ENCODE results near the gene LITAF. TPM values are rescaled to one million over a fixed set of nuclear protein-coding genes. Genes with fewer than 3 reads are reported as not detected.
A peak's percentile ranks its signal among the peaks of the same experiment; 100 is the strongest.
"Not testable (repeated sequence)": the region's sequence is repeated elsewhere in the genome, so short reads cannot be mapped to it uniquely, and the experiment has no call there.

The LITAF gene
- total RNA-seq, 4 donors from 2014 or later = 32.8 to 193 (median 101) TPM

DNA sequence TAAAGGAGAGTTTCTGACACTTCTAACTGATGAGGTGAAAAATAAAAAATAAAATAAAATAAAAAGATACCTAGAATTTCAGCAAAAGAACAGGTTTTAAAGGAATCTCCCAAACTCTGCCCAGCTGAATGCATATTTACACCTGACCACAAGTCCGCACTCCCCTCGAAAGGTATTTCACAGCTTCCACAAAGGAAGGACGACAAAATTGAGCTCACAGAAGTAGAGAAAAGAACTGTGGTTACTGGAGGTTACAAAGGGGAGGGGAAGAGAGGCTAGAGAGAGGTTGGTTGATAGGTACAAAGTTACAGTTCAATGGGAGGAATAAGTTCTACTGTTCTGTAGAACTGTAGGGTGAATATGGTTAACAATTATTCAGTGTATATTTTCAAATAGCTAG is 5.0 kb downstream of the LITAF start:
- WGBS, 2 donors (ENCODE audit: low coverage in 1 of 2) = 77 to 78% methylated on average over 3 of the region's 3 CpGs
- Histone ChIP-seq H3K36me3 (no peaks in the 10 kb centered on the region), H3K27ac (peak overlapping the region in 1 of 4 donors; percentile 91), H3K27me3 (no peaks in the 10 kb centered on the region), H3K4me1 (peaks cover 0 to 81% (median 46%) of the 10 kb centered on the region in 4 donors), H3K4me3 (no peak overlapping the region), H3K9me3 (no peaks in the 10 kb centered on the region)
- no peak for DNase-seq
- intact Hi-C loops (cut with DNase I; ENCODE audit: low total_unique reads) = no loop called here
- in situ Hi-C loops (cut with MboI; ENCODE audit: low pct_ligation_motif_present in 1 of 4, low pct_unique_long_range_greater_than_20kb in 1 of 4, low sequenced_read_pairs in 3 of 4) = no loop called here
- TF ChIP-seq POLR2AphosphoS5 (IDR thresholded peaks at IDR 0.05) = no peak
- TF ChIP-seq, protein P1, sequence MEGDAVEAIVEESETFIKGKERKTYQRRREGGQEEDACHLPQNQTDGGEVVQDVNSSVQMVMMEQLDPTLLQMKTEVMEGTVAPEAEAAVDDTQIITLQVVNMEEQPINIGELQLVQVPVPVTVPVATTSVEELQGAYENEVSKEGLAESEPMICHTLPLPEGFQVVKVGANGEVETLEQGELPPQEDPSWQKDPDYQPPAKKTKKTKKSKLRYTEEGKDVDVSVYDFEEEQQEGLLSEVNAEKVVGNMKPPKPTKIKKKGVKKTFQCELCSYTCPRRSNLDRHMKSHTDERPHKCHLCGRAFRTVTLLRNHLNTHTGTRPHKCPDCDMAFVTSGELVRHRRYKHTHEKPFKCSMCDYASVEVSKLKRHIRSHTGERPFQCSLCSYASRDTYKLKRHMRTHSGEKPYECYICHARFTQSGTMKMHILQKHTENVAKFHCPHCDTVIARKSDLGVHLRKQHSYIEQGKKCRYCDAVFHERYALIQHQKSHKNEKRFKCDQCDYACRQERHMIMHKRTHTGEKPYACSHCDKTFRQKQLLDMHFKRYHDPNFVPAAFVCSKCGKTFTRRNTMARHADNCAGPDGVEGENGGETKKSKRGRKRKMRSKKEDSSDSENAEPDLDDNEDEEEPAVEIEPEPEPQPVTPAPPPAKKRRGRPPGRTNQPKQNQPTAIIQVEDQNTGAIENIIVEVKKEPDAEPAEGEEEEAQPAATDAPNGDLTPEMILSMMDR (IDR thresholded peaks at IDR 0.05) = no peak
- no peak for TF ChIP-seq POLR2A (IDR thresholded peaks at IDR 0.05)
- no peak for TF ChIP-seq EP300 (IDR thresholded peaks at IDR 0.05; ENCODE audit: low read depth)

DNA sequence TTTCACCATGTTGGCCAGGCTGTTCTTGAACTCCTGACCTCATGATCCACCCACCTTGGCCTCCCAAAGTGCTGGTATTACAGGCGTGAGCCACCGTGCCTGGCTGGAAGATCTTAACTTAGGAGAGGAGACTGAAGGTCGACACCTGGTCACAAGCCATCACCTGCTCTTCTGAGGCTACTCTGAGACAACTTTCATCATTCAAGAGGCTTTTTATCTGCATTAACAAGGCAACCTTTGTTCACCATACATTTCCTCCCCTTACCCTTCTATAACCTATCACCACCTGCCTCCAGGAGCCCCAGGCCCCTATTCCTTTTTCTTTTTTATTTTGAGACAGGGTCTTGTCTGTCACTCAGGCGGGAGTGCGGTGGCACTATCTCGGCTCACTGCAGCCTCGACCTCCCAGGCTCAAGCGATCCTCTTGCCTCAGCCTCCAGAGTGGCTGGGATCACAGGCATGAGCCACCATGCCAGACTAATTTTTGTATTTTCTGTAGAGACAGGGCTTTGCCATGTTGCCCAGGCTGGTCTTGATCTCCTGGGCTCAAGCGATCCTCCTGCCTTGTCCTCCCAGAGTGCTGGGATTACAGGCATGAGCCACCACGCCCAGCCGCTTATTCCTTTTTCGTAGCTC is 6.2 kb downstream of the LITAF start:
- H3K4me1 ChIP-seq = peaks cover 0 to 89% (median 49%) of the 10 kb centered on the region in 4 donors
- in situ Hi-C loops (cut with MboI; ENCODE audit: low pct_ligation_motif_present in 1 of 4, low pct_unique_long_range_greater_than_20kb in 1 of 4, low sequenced_read_pairs in 3 of 4) = no loop called here
- H3K9me3 ChIP-seq = no peaks in the 10 kb centered on the region
- TF ChIP-seq, protein P1 (IDR thresholded peaks at IDR 0.05) = no peak
- TF ChIP-seq POLR2AphosphoS5 (IDR thresholded peaks at IDR 0.05) = no peak
- TF ChIP-seq POLR2A (IDR thresholded peaks at IDR 0.05) = no peak
- TF ChIP-seq EP300 (IDR thresholded peaks at IDR 0.05; ENCODE audit: low read depth) = no peak
- DNase-seq = no peak
- peak overlapping the region in 1 of 4 donors; percentile 91 for H3K27ac ChIP-seq
- 90 to 98% methylated on average over 8 to 12 of the region's 12 CpGs for WGBS, 2 donors (ENCODE audit: low coverage in 1 of 2)
- H3K27me3 ChIP-seq = no peaks in the 10 kb centered on the region
- intact Hi-C loops (cut with DNase I; ENCODE audit: low total_unique reads) = no loop called here
- H3K4me3 ChIP-seq = no peak overlapping the region
- H3K36me3 ChIP-seq = no peaks in the 10 kb centered on the region

DNA sequence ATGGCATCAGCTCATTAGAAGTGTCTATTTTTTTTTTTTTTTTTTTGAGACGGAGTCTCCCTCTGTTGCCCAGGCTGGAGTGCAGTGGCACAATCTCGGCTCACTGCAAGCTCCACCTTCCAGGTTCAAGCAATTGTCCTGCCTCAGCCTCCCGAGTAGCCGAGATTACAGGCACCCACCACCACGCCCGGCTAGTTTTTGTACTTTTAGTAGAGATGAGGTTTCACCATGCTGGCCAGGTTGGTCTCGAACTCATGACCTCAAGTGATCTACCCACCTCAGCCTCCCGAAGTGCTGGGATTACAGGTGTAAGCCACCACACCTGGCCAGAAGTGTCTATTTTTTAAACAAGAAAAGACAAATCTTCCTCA is 9.4 kb downstream of the LITAF start:
- in situ Hi-C loops (cut with MboI; ENCODE audit: low pct_ligation_motif_present in 1 of 4, low pct_unique_long_range_greater_than_20kb in 1 of 4, low sequenced_read_pairs in 3 of 4); H3K4me3 ChIP-seq; intact Hi-C loops (cut with DNase I; ENCODE audit: low total_unique reads); DNase-seq; H3K36me3 ChIP-seq; H3K9me3 ChIP-seq; H3K27me3 ChIP-seq; H3K27ac ChIP-seq: not testable (repeated sequence)
- 83 to 87% methylated on average over 4 to 8 of the region's 8 CpGs for whole genome bisulfite sequencing, 2 donors (ENCODE audit: low coverage in 1 of 2)
- H3K4me1 ChIP-seq = peaks cover 0 to 85% (median 20%) of the 10 kb centered on the region in 4 donors

DNA sequence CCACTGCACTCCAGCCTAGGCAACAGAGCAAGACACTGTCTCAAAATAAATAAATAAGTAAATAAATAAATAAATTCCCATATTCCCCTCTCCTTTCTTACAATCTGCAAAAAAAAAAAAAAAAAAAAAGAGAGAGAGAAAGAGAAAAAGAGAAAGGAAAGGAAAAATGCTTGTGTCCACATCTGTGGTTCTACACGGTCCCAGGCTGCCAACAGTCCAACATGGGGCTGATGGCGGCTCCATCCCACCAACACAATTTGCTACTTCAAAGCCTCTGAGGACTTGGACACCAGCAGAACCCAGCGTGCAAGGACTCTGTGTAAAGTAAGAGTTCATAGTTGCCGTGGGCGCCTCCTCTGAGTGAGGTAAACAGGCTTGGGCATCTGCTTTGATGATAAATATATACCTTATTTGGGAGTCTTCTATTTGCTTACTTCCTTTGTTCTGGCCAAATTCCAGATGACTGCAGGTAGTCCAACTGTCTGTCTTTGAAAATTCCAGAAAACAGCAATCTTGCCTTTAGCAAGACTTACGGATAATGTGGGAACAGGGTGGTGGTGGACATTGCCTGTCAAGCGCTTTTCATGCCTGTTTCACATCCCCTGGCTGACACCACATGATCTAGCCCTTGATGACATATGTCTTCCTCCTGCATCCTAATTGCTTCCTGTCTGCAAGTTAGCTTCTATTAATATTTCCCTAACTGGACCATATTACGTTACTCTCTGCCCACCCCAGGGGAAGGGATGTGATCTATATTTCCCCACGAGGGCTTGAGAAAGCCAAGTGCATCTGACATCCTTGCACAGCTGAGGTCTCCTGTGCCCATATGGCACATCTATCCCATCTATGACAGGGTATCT is 10.1 kb downstream of the LITAF start:
- Histone ChIP-seq H3K4me1 (peaks cover 0 to 84% (median 15%) of the 10 kb centered on the region in 4 donors), H3K27me3 (no peaks in the 10 kb centered on the region), H3K4me3 (no peak overlapping the region), H3K9me3 (no peaks in the 10 kb centered on the region), H3K27ac (peak overlapping the region in 3 of 4 donors; percentile 0 to 50 (median 42)), H3K36me3 (no peaks in the 10 kb centered on the region)
- TF ChIP-seq, protein P1 (IDR thresholded peaks at IDR 0.05) = no peak
- no peak for TF ChIP-seq POLR2AphosphoS5 (IDR thresholded peaks at IDR 0.05)
- no peak for TF ChIP-seq POLR2A (IDR thresholded peaks at IDR 0.05)
- TF ChIP-seq EP300 (IDR thresholded peaks at IDR 0.05; ENCODE audit: low read depth) = no peak
- in situ Hi-C loops (cut with MboI; ENCODE audit: low pct_ligation_motif_present in 1 of 4, low pct_unique_long_range_greater_than_20kb in 1 of 4, low sequenced_read_pairs in 3 of 4) = no loop called here
- intact Hi-C loops (cut with DNase I; ENCODE audit: low total_unique reads) = no loop called here
- WGBS, 2 donors (ENCODE audit: low coverage in 1 of 2) = 69 to 82% methylated on average over 8 to 9 of the region's 9 CpGs
- DNase-seq = no peak
